Right lung (tissue), 10 donors: Measurements from ENCODE around the gene SYTL5. TPM values are rescaled to one million over a fixed set of nuclear protein-coding genes. Genes with fewer than 3 reads are reported as not detected.
"Not testable (repeated sequence)": the region's sequence is repeated elsewhere in the genome, so short reads cannot be mapped to it uniquely, and the experiment has no call there.

Experiments used
- DNase-seq, 2 donors: peaks; one replicate each; pipeline ENCODE4 v3.0.0-alpha.2; 2013
- long read RNA-seq, 8 donors: transcript quantifications; one replicate each; lab custom pipeline, GENCODE V29; 2026
- polyA plus RNA-seq, 5 donors: library from polyadenylated mRNA; unstranded; fragments of 120-200 nt; gene quantifications; one replicate each; pipeline versions ENCODE4 v1.2.1 to v1.2.3, GENCODE V29; 2013; ENCODE audit warnings: inconsistent platforms in 1 of 5, low replicate concordance in 1 of 5; ENCODE audit not compliant: insufficient read length in 5 of 5, insufficient read depth in 1 of 5

The SYTL5 gene
- polyA plus RNA-seq, result 1 to 10 TPM; 3.5 to 7.3 (median 4.3) TPM
- long read RNA-seq, donor 1, result 0 reads
- long read RNA-seq, donor 2, result 0 reads
- long read RNA-seq, donor 3, full-length matches to known transcripts, result 1 of 1 reads
- long read RNA-seq, donor 3, partial matches to known transcripts, result 0 of 1 reads
- long read RNA-seq, donor 3, other reads (novel, unspliced or antisense), result 0 of 1 reads
- long read RNA-seq, donor 4, result 0 reads
- long read RNA-seq, donor 5, result 0 reads
- long read RNA-seq, donor 6, result 0 reads
- long read RNA-seq, donor 7, result 0 reads
- long read RNA-seq, donor 8, result 0 reads

- DNase-seq, result no peak
Observed at GRCh38 chrX:38006291-38006690, at the start of gene SYTL5. TSS of gene SYTL5 (plus strand) at chrX:38006553. CDS start at chrX:38033890, 27,337 bp downstream.

DNA sequence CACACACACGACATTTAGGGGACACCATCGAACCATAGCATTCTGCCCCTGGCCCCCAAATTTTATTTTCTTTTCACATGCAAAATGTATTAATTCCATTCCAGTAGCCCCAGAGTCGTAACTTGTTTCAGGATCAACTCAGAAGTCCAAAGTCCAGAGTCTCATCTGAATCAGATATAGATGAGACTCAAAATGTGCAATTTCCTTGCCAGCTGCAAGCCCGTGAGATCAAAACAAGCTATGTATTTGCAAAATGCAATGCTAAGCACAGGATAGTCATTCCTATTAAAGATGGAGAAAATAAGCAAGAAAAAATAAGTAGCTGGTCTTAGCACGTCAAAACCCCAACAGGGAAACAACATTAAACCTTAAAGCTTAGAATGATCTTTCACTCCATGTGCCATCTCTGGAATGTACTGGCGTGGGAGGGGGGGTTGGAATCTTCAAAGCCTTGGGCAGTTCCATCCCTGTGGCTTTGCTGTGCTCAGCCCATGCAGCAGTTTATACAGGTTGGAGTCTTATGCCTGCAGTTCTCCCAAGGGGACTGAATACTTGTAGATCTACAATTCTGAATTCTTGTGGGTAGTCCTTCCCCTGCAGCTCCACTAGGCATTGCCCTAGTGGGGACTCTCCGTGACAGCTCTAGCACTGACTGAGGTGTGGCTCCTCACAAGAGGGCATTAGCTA is 47.7 kb upstream of the SYTL5 start:
- DNase-seq, result no peak

DNA sequence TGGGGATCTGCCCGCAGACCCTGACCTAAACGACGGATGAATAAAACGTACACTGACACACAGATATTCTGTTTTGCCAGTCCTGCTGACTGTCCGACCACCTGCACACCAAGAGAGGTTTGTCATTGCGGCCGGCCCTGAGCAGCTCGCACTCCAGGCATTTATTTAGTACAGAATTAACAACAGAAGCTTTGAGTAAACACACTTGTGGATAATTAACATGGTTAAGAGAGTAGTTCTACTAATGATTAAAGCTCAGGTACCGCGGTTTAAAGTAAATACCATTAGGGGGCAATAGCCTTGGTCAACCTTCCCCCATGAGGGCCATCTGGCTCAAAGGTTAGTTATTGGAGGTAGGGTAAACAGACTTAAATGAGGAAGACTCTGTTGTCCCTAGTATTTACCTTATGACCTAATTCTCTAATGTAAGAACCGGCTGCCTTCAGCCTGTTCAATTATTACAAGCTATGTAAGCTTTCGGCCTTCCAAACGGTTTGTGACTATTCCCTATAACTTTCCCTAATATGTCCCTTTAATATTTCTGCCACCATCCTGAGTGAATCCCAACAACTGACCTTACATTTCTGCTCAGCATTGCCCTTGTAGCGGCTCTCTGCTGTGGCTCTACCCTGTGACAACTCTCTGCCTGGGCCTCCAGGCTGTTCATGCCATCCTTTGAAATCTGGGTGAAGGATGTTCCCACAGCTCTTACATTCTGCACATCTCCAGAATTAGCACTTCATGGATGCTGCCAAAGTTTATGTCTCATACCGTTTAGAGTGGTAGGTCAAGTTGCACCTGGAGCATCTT is 46.9 kb upstream of the SYTL5 start:
- DNase-seq, result no peak

DNA sequence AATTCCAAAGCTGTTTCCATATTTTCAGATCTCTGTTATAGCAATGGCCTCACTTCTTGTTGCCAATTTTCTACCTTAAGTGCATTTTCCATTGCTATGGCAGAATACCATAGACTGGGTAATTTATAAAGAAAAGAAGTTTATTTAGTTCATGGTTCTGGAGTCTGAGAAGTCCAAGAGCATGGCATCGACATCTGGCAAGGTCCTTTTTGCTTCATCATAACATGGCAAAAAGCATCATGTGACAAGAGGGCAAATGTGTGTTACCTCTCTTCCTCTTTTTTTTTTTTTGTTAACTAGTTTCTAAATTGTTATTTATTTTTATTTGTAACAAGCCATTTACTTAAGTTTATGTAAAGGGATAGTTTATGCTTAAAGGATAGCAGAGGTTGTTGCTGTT is 45.2 kb upstream of the SYTL5 start:
- DNase-seq, result no peak

GRCh38 chrX:37967714-37968113 is 38.6 kb upstream of the SYTL5 start:
- no peak for DNase-seq

DNA sequence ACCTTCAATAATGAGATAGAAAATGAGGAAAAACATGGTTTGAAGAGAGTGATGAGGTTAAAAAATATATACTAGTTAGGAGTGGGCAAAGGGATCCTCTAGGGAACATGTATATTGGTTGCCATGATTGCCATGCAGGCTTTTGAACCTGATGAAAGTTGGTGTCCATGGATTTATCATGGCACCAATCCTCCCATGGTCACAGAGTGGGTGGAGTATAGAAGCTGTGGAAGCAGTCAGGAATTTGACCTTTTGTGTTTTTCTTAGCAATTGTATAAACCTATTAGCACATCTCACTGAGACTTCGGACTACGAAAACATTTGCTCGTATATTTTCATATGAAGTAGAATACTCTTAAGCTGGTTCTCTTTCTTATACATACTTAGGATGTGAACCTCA is 30.9 kb upstream of the SYTL5 start:
- no peak for DNase-seq

DNA sequence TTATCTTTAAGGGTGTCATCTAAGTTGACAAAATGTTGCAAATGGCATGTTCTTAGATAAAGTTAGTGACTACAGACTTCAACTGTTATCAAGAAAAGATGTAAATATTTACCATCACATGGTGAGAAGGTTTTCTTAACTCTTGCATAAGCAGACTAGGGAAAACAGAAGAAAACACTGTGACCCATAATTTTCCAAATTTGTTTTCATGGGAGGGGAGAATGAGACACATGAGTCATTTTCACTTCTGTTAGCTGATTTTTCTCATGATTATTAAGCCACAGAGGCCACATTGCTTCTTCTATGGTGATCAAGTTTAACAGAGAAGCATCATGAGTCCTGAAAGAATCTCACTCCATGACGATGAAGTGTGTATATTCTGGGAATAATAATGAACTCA is 30.2 kb upstream of the SYTL5 start:
- DNase-seq, result no peak

- DNase-seq, result no peak
Observed at GRCh38 chrX:37984880-37985279, 21.5 kb upstream of the SYTL5 start.

DNA sequence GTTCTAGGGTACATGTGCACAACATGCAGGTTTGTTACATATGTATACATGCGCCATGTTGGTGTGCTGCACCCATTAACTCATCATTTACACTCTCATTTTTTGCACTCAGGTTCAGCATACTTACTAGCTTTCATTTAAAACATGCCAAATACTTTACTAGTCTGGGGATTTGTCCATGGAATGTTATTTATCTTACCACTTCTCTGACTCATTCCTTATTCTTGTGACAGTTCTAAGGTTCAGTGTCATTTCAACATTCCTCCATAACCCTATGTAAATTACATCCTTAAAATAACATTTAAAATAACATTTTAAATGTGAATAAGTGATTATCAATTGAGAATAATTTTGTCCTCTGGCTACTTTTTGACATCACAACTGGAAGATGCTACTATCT is 19.5 kb upstream of the SYTL5 start:
- DNase-seq, result no peak

GRCh38 chrX:37989304-37989703 is 17.0 kb upstream of the SYTL5 start:
- no peak for DNase-seq

GRCh38 chrX:37991303-37991702 is 15.1 kb upstream of the SYTL5 start:
- DNase-seq, result not testable (repeated sequence)

GRCh38 chrX:37993176-37993575 is 13.2 kb upstream of the SYTL5 start:
- no peak for DNase-seq

DNA sequence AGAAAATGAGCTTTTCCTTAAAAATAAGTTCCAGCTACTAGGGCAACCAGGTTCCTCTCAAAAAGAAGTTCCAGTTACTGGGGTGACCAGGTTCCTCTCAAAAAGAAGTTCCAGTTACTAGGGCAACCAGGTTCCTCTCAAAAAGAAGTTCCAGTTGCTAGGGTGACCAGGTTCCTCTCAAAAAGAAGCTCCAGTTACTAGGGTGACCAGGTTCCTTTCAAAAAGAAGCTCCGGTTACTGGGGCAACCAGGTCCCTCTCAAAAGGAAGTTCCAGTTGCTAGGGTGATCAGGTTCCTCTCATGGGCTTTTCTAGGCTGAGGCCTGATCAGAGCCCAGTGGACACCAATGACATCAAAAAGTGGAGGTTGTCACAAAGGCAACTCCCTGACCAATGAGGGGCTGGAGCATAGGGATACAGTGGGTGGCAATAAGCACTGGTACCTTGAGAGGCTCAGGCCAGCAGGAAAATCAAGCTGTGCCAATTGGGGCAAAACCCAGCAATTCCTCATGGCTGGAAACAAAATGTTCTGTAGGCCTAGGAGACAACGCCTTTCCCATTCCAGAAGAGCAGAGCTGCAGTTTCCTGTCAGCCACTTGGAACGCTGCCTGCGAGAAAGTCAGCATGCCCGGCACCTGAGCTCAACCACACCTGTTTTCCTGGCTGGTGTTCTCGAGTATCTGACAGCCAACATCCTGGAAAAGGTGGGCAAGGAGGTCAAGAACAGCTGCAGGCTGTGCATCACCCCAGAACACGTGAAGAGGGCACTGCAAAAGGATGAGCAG is 12.3 kb upstream of the SYTL5 start:
- peak; percentile 14 to 20 for DNase-seq

- DNase-seq, result no peak
Observed at GRCh38 chrX:37995428-37995827, 10.9 kb upstream of the SYTL5 start.

GRCh38 chrX:37997096-37997495 is 9.3 kb upstream of the SYTL5 start:
- DNase-seq, result no peak

DNA sequence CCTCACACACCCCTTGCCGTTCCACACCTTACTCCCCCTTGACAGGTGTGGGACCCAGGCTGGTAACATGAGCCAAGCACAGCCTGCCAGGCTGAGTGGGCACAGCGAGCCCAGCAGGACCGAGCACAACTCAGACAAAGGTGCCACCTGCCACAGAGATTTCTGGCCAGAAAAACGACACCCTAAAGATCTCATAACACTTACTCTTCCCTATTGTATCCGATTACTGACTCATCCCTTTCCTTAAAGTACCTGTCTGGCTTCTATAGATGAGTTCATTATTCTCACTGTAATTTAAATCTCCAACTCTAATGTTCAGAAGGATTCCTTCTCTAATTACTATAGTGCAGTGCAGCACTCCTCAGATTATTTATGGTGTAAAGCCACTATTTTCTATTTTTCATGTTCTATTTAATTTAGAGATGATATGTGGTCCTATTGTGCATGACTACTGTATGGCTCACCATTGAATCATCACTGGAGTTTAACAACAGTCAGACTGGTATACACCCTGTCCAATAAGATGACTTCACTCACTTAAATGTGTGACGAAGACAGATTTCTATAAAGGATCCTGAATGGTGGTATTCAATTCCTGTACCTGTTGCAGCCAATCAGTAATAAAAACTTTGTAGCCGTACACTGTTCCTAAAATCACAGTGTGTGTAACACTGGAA is 7.6 kb upstream of the SYTL5 start:
- no peak for DNase-seq

DNA sequence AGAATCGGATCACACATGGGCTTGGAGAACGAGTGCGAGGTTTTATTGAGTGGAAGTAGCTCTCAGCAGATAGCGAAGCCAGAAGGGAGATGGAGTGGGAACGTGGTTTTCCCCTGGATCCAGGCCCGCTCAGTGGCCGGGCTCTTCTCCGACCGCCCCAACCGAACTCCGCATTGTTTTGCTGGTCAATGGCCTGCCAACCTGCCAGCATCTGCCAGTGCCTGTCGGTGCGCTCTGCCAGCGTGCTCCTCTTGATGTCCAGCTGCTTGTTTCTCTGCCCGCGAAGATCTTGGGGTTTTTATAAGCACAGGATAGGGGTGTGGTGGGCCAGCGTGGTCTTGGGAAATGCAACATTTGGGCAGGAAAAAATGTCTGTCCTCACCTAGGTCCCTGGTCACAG is 5.6 kb upstream of the SYTL5 start:
- no peak for DNase-seq

- DNase-seq, result no peak
Observed at GRCh38 chrX:38004046-38004445, 2.3 kb upstream of the SYTL5 start.

- no peak for DNase-seq
Observed at GRCh38 chrX:38006778-38007177, 425 bp downstream of the SYTL5 start.

DNA sequence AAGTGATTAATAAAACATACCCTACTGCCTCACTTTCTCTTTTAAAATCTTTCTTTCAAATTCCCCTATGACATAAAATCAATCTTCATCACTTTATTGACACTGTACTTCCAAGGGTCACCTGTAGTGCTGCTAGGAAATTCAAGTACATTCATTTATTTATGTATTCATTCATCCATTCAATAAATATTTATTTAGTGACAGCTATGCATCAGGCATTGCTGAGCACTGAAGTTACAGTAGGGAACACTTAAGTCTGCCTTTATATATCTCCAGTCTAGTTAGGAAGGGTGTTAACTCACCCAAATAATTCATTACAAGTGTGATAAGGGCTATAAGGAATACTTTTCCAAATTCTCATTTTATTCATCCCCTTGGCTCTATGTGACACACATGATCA is 2.3 kb downstream of the SYTL5 start:
- no peak for DNase-seq

DNA sequence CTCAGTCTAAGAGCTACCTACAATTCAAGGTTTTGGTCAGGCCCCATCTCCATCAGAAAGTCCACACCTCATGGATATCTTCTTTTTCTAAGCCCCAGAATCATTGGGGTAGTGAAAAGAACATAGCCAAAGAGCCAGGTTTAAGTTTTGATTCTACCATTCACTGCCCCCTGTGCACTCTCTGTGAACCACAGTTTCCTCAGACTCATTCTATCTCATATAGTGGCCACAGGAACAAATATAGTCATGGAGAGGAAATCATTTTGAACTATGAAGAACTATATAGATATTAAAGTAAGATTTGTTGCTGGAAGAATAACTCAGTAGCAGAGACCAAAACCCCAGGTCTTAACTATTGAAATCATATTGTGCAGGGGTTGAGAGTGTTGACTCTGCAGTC is 3.3 kb downstream of the SYTL5 start:
- DNase-seq, result no peak
